K562 (cell line): Measurements from ENCODE around the gene SPHK1. TPM values are rescaled to one million over a fixed set of nuclear protein-coding genes. Genes with fewer than 3 reads are reported as not detected.

Experiments
- ATAC-seq: fragments of 200-7000 bp; cut with Tn5 transposase; 3 replicates; pipeline ENCODE4 v1.9.1; 2020; ENCODE audit warnings: moderate library complexity
- BruUV-seq: library from RNA; stranded (reverse); fragments of 400-500 nt; replicated peaks from 2 replicates; lab custom pipeline; 2021; lab: Mats Ljungman, UMichigan
- CTCF ChIA-PET: fragments of 300-600 bp; formaldehyde crosslinking; extraction: SDS; loops from one replicate; lab custom pipeline; 2021; ENCODE audit warnings: low intra/inter-chr PET ratio; lab: Yijun Ruan, JAX
- POLR2A ChIA-PET: fragments of 300-600, 350-650 bp; sonication (Branson Sonifier 250); formaldehyde crosslinking; extraction: SDS; loops from one replicate; lab custom pipeline; 2021; ENCODE audit warnings: antibody characterized with exemption, inconsistent platforms; lab: Yijun Ruan, JAX
- DNase-seq, 4 experiments: peaks; one replicate each; pipeline versions ENCODE4 v3.0.0 to v3.0.0-alpha.2; 2011 to 2018; ENCODE audit warnings: low spot score in 3 of 4, mixed read lengths in 3 of 4; ENCODE audit errors: extremely low read depth in 1 of 4
- FAIRE-seq: peaks from 2 replicates; lab custom pipeline; 2011; peaks lifted over from hg19 to GRCh38; lab: Jason Lieb, UNC
- H2AFZ ChIP-seq: 2 replicates; pipeline ENCODE4 v1.6.0; 2011; ENCODE audit warnings: low read depth, low read length, control low read depth, inconsistent platforms
- H3K27ac ChIP-seq: fragments of 200-600 bp; 3 replicates; pipeline ENCODE4 v1.8.0; 2011; ENCODE audit warnings: low read depth, mild to moderate bottlenecking, control low read depth, inconsistent platforms, low read length, moderate library complexity, mixed read lengths; ENCODE audit errors: extremely low read depth
- H3K27me3 ChIP-seq, 2 experiments: fragments of 300-600 bp in 1 of 2; 2 replicates in 1 of 2; 3 replicates in 1 of 2; pipeline versions ENCODE4 v1.6.0 to v1.8.0; 2011; ENCODE audit warnings: inconsistent platforms in 2 of 2, low read length in 2 of 2, mild to moderate bottlenecking in 1 of 2, mixed read lengths in 1 of 2, moderate library complexity in 1 of 2; ENCODE audit not compliant: control insufficient read depth in 2 of 2, insufficient read depth in 2 of 2
- H3K36me3 ChIP-seq: fragments of 300-600 bp; 3 replicates; pipeline ENCODE4 v1.8.0; 2011; ENCODE audit warnings: mild to moderate bottlenecking, low read length, inconsistent platforms; ENCODE audit not compliant: control insufficient read depth, insufficient read depth
- H3K4me1 ChIP-seq, 2 experiments: fragments of 200-600 bp in 1 of 2; replicated peaks in 1 of 2; 2 replicates in 1 of 2; 3 replicates in 1 of 2; pipeline versions ENCODE4 v1.5.1 to v1.8.0; 2011; ENCODE audit warnings: inconsistent platforms in 2 of 2, low read length in 2 of 2, mild to moderate bottlenecking in 1 of 2, mixed read lengths in 1 of 2, moderate library complexity in 1 of 2; ENCODE audit not compliant: control insufficient read depth in 2 of 2, insufficient read depth in 2 of 2
- H3K4me2 ChIP-seq: 2 replicates; pipeline ENCODE4 v1.6.1; 2011; ENCODE audit warnings: low read length, control low read depth, inconsistent platforms, mixed read lengths; ENCODE audit not compliant: insufficient read depth
- H3K4me3 ChIP-seq: fragments of 200-600 bp; sonication (generic), shearing (Covaris generic); 2 replicates; pipeline ENCODE4 v1.5.1; 2016; ENCODE audit warnings: control low read depth, inconsistent platforms
- H3K79me2 ChIP-seq: fragments of 200-600 bp; 3 replicates; pipeline ENCODE4 v1.8.0; 2011; ENCODE audit warnings: low read length, inconsistent platforms; ENCODE audit not compliant: control insufficient read depth, insufficient read depth
- H3K9ac ChIP-seq, 2 experiments: 2 replicates each; pipeline versions ENCODE4 v1.6.0 to v1.6.1; 2011; ENCODE audit warnings: low read depth in 2 of 2, low read length in 2 of 2, control low read depth in 1 of 2, inconsistent platforms in 1 of 2, mild to moderate bottlenecking in 1 of 2, mixed read lengths in 1 of 2; ENCODE audit not compliant: insufficient read depth in 1 of 2
- H3K9me1 ChIP-seq: one replicate; pipeline ENCODE4 v1.6.0; 2011; ENCODE audit warnings: inconsistent platforms, mild to moderate bottlenecking, low read length, moderate library complexity; ENCODE audit not compliant: control insufficient read depth, insufficient read depth
- H3K9me3 ChIP-seq: replicated peaks from 2 replicates; pipeline ENCODE4 v1.5.1; 2011; ENCODE audit warnings: low read depth, low read length, inconsistent platforms; ENCODE audit not compliant: control insufficient read depth, insufficient read depth
- H4K20me1 ChIP-seq: replicated peaks from 2 replicates; pipeline ENCODE4 v1.6.1; 2011; ENCODE audit warnings: low read length, inconsistent platforms, mixed read lengths; ENCODE audit not compliant: control insufficient read depth, insufficient read depth
- ATF7 ChIP-seq: fragments of 450-650 bp; IDR thresholded peaks from 2 replicates; pipeline ENCODE4 v1.7.1; 2014; ENCODE audit warnings: mild to moderate bottlenecking, moderate library complexity
- BDP1 ChIP-seq: IDR thresholded peaks from 3 replicates; pipeline ENCODE4 v1.6.1; 2011; ENCODE audit not compliant: insufficient read length, insufficient read depth
- CC2D1A ChIP-seq: fragments of 450-650 bp; IDR thresholded peaks from 2 replicates; pipeline ENCODE4 v1.6.1; 2017; ENCODE audit warnings: mild to moderate bottlenecking
- ELF4 ChIP-seq: fragments of 450-650 bp; formaldehyde crosslinking; IDR thresholded peaks from 2 replicates; pipeline ENCODE4 v1.4.0; 2022; ENCODE audit warnings: missing genetic modification characterization
- HMG20A ChIP-seq: fragments of 450-650 bp; formaldehyde crosslinking; conservative IDR thresholded peaks from 2 replicates; pipeline ENCODE4 v1.4.0; 2020; ENCODE audit warnings: mild to moderate bottlenecking, mixed read lengths
- ILK ChIP-seq: fragments of 450-650 bp; IDR thresholded peaks from 2 replicates; pipeline ENCODE4 v1.6.1; 2016; ENCODE audit warnings: missing genetic modification characterization, low read depth, mild to moderate bottlenecking, missing compliant biosample characterization, moderate library complexity, borderline replicate concordance
- RFX7 ChIP-seq: fragments of 250-450 bp; sonication (Bioruptor Pico); IDR thresholded peaks from 2 replicates; pipeline ENCODE4 v1.5.1; 2021; ENCODE audit warnings: mild to moderate bottlenecking
- RHOXF2B ChIP-seq: fragments of 250-450 bp; sonication (Bioruptor Pico); conservative IDR thresholded peaks from 2 replicates; pipeline ENCODE4 v1.5.1; 2021
- SREBF1 ChIP-seq: fragments of 150-350 bp; IDR thresholded peaks from 2 replicates; pipeline ENCODE4 v1.6.1; 2014; ENCODE audit warnings: antibody characterized with exemption, low read depth, low read length, borderline replicate concordance
- U2AF1 ChIP-seq: fragments of 200-400 bp; formaldehyde crosslinking; optimal IDR thresholded peaks from 2 replicates; pipeline ENCODE3; 2017; ENCODE audit warnings: mild to moderate bottlenecking, low read depth, low read length, moderate library complexity
- YBX1 ChIP-seq: fragments of 450-650 bp; IDR thresholded peaks from 2 replicates; pipeline ENCODE4 v1.7.1; 2016; ENCODE audit warnings: mild to moderate bottlenecking
- ZFX ChIP-seq: sonication (generic); formaldehyde crosslinking; IDR thresholded peaks from 2 replicates; pipeline ENCODE4 v1.8.0; 2022; ENCODE audit warnings: mild to moderate bottlenecking, missing genetic modification reagents, moderate library complexity
- ZNF253 ChIP-seq: fragments of 250-450 bp; sonication (Bioruptor Pico); conservative IDR thresholded peaks from 2 replicates; pipeline ENCODE4 v1.6.1; 2021; ENCODE audit warnings: mild to moderate bottlenecking
- ZNF274 ChIP-seq: IDR thresholded peaks from 2 replicates; pipeline ENCODE4 v1.6.1; 2011; ENCODE audit warnings: low read depth, mild to moderate bottlenecking, low read length, moderate library complexity, borderline replicate concordance
- WGBS: fragments of 100-300 bp; shearing (Covaris generic); methylation state at CpG from one replicate; pipeline ENCODE4 v1.1.6; 2016; ENCODE audit warnings: low coverage, mixed read lengths; ENCODE audit not compliant: insufficient coverage; ENCODE audit errors: missing lambda C conversion rate; 5-methylcytosine and 5-hydroxymethylcytosine counted together
- in situ Hi-C: fragments of 300-500 bp; cut with MboI; formaldehyde crosslinking; loops from 4 replicates; pipeline ENCODE4 v1.15.0; 2018; ENCODE audit warnings: inconsistent platforms, mixed read lengths
- intact Hi-C: fragments of 100-400 bp; cut with micrococcal nuclease; formaldehyde crosslinking; loops from 2 replicates; pipeline ENCODE4 v1.14.2; 2022
- polyA plus RNA-seq, 8 experiments: library from polyadenylated mRNA; depleted of rRNA in 4 of 8; stranded (reverse) in 5 of 8; unstranded in 3 of 8; fragments of >200 nt; fragmentation: Nextera tagmentation in 2 of 8; fragmentation: Illumina TruSeq in 1 of 8; extraction: Ambion mirVana in 2 of 8; extraction: Trizol in 1 of 8; gene quantifications; 2 replicates each; pipeline versions ENCODE4 v1.2.1 to v1.2.3, GENCODE V29; 2011 to 2014; ENCODE audit warnings: inconsistent platforms in 1 of 8, missing spikeins in 1 of 8
- total RNA-seq, 7 experiments: library from RNA; depleted of rRNA in 6 of 7; stranded (reverse); fragments of >200 nt in 6 of 7; fragmentation: Illumina TruSeq in 2 of 7; extraction: Trizol in 2 of 7; gene quantifications; 2 replicates each; pipeline versions ENCODE4 v1.2.1 to v1.2.3, GENCODE V29; 2011 to 2021; ENCODE audit warnings: low replicate concordance in 1 of 7
- TF ChIP-seq, protein P1 (sequence below), 2 experiments: fragments of 450-650 bp in 1 of 2; IDR thresholded peaks; 2 replicates each; pipeline ENCODE4 v1.6.1; 2011 to 2017; ENCODE audit warnings: low read depth in 2 of 2, antibody characterized with exemption in 1 of 2, borderline replicate concordance in 1 of 2, low read length in 1 of 2, mild to moderate bottlenecking in 1 of 2, mixed read lengths in 1 of 2; ENCODE audit not compliant: control insufficient read depth in 1 of 2

The SPHK1 gene
- total and polyA plus RNA-seq, 9 of the 15 experiments (the other 6 are each of a cell fraction or from before 2014, with no cell fraction given): 0.21 to 60.3 (median 14.5) TPM

DNA sequence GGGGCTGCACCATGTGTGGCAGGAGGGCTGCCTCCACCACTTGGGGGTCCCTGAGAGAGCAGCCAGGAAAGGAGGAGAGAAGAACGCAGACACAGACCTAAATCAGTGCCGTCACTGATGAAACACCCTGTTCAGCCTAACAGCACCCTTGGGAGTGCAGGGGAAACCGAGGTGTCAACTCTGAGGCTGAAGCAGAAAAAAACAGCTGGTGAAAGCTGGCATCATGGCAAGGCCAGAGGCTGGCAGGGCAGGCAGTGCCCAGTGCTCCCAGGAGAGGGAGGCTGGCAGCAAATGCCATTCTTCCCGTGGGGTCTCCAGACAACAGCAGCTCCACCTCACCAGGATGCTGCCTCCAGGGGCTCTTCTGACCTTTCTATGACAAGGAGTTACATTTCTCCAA lies 23.1 kb downstream of the SPHK1 start:
- Histone ChIP-seq H3K27me3 (no peaks in the 10 kb centered on the region), H3K9ac (no peak overlapping the region), H3K4me1 (peaks cover 16 to 30% of the 10 kb centered on the region in 2 experiments), H2AFZ (no peak overlapping the region), H4K20me1 (peaks cover 58% of the 10 kb centered on the region), H3K79me2 (peaks cover 16% of the 10 kb centered on the region), H3K36me3 (peaks cover 45% of the 10 kb centered on the region; the same call in 2 of the 3 replicates), H3K9me3 (no peaks in the 10 kb centered on the region), H3K27ac (no peak overlapping the region), H3K4me3 (no peak overlapping the region), H3K4me2 (no peak overlapping the region), H3K9me1 (peaks cover 18% of the 10 kb centered on the region)
- ATAC-seq (no peak), FAIRE-seq (no peak), DNase-seq (no peak)
- no peak for TF ChIP-seq U2AF1
- TF ChIP-seq SREBF1: no peak
- TF ChIP-seq RHOXF2B: no peak
- TF ChIP-seq ILK (tag): no peak
- no peak for TF ChIP-seq ATF7
- no peak for TF ChIP-seq YBX1
- no peak for TF ChIP-seq RFX7 (CRISPR knock-in tag)
- TF ChIP-seq ZFX: no peak
- no peak for TF ChIP-seq CC2D1A
- no peak for TF ChIP-seq BDP1
- TF ChIP-seq ZNF253 (CRISPR knock-in tag): no peak
- no peak for TF ChIP-seq ELF4
- TF ChIP-seq, protein P1, sequence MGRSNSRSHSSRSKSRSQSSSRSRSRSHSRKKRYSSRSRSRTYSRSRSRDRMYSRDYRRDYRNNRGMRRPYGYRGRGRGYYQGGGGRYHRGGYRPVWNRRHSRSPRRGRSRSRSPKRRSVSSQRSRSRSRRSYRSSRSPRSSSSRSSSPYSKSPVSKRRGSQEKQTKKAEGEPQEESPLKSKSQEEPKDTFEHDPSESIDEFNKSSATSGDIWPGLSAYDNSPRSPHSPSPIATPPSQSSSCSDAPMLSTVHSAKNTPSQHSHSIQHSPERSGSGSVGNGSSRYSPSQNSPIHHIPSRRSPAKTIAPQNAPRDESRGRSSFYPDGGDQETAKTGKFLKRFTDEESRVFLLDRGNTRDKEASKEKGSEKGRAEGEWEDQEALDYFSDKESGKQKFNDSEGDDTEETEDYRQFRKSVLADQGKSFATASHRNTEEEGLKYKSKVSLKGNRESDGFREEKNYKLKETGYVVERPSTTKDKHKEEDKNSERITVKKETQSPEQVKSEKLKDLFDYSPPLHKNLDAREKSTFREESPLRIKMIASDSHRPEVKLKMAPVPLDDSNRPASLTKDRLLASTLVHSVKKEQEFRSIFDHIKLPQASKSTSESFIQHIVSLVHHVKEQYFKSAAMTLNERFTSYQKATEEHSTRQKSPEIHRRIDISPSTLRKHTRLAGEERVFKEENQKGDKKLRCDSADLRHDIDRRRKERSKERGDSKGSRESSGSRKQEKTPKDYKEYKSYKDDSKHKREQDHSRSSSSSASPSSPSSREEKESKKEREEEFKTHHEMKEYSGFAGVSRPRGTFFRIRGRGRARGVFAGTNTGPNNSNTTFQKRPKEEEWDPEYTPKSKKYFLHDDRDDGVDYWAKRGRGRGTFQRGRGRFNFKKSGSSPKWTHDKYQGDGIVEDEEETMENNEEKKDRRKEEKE (IDR thresholded peaks at IDR 0.05; ENCODE audit: borderline replicate concordance in 1 of 2, control insufficient read depth in 1 of 2, low read depth in 2 of 2, low read length in 1 of 2): no peak
- no peak for TF ChIP-seq ZNF274
- no peak for TF ChIP-seq HMG20A (CRISPR knock-in tag)
- ChIA-PET CTCF (interaction anchor here (2.0 to 2.5 kb wide), 2 partner anchors 51 to 99 kb away, joined by 7 to 14 read pairs; no protein-coding TSS in a partner anchor), POLR2A (interaction anchor here (0.7 to 1.2 kb wide), 2 partner anchors 10 to 45 kb away, joined by 3 to 4 read pairs; no protein-coding TSS in a partner anchor)
- 57% methylated on average over 4 of the region's 4 CpGs for WGBS
- in situ Hi-C loops (loop anchor here (5.0 kb wide), 1 partner anchor 100 kb away; no protein-coding TSS in a partner anchor), intact Hi-C loops (loop anchor here (2.0 kb wide), 1 partner anchor 45 kb away; the partner anchor contains the start of gene UBE2O)
- BruUV-seq: no TSS peak
